HT-29 (cell line): ENCODE data around the gene PLD3. TPM values are rescaled to one million over a fixed set of nuclear protein-coding genes. Genes with fewer than 3 reads are reported as not detected.
"Not testable (repeated sequence)": the region's sequence is repeated elsewhere in the genome, so short reads cannot be mapped to it uniquely, and the experiment has no call there.

ENCODE experiments used
- DNase-seq: peaks from one replicate; pipeline ENCODE4 v3.0.0-alpha.2; 2015; ENCODE audit warnings: low spot score
- total RNA-seq: library from RNA; depleted of rRNA; stranded (reverse); fragments of >200 nt; shearing (Covaris generic); gene quantifications from 2 replicates; pipeline ENCODE4 v1.2.3, GENCODE V29; 2014

The PLD3 gene
- total RNA-seq, 1 experiment from 2014 or later: 178 TPM

GRCh38 chr19:40389404-40390083 lies 41.0 kb downstream of the PLD3 start:
- no peak for DNase-seq

- DNase-seq: no peak
These were observed 41.7 kb downstream of the PLD3 start, which contains the start of gene HIPK4 for GRCh38 chr19:40390084-40390742. TSS of gene HIPK4 (minus strand) at chr19:40390181. CDS start at chr19:40389902, 279 bp downstream.

- DNase-seq: no peak
These were observed 43.6 kb downstream of the PLD3 start for GRCh38 chr19:40392123-40392522.

- peak; percentile 94 for DNase-seq
These were observed 44.5 kb downstream of the PLD3 start for GRCh38 chr19:40392894-40393517.

GRCh38 chr19:40393894-40394815 lies 45.7 kb downstream of the PLD3 start:
- DNase-seq: no peak

GRCh38 chr19:40394816-40395210 lies 46.3 kb downstream of the PLD3 start:
- DNase-seq: no peak

GRCh38 chr19:40395956-40396355 lies 47.5 kb downstream of the PLD3 start:
- no peak for DNase-seq

GRCh38 chr19:40396886-40397567 lies 48.5 kb downstream of the PLD3 start:
- DNase-seq: no peak

GRCh38 chr19:40397568-40397906 lies 49.0 kb downstream of the PLD3 start:
- no peak for DNase-seq

GRCh38 chr19:40398417-40399131 lies 50.1 kb downstream of the PLD3 start:
- no peak for DNase-seq

GRCh38 chr19:40400559-40400958 lies 52.1 kb downstream of the PLD3 start:
- no peak for DNase-seq

GRCh38 chr19:40403262-40403984 lies 54.9 kb downstream of the PLD3 start:
- peak; percentile 85 for DNase-seq

- DNase-seq: no peak
These were observed 59.5 kb downstream of the PLD3 start for GRCh38 chr19:40407714-40408597.

GRCh38 chr19:40408598-40408925 lies 60.1 kb downstream of the PLD3 start:
- DNase-seq: not testable (repeated sequence)

- no peak for DNase-seq
These were observed 61.5 kb downstream of the PLD3 start for GRCh38 chr19:40410030-40410389.

- no peak for DNase-seq
These were observed 62.8 kb downstream of the PLD3 start for GRCh38 chr19:40411125-40411842.

GRCh38 chr19:40411958-40412499 lies 63.5 kb downstream of the PLD3 start:
- no peak for DNase-seq

GRCh38 chr19:40412866-40413265 lies 64.4 kb downstream of the PLD3 start:
- DNase-seq: no peak
